Right cardiac atrium (tissue), 5 donors: Measurements from ENCODE around the gene TMEM255A. TPM values are rescaled to one million over a fixed set of nuclear protein-coding genes. Genes with fewer than 3 reads are reported as not detected.

Experiments
- ATAC-seq, 2 donors: fragments of 200-7000 bp; cut with Tn5 transposase; one replicate each; pipeline versions ENCODE4 v1.8.0 to v1.9.1; 2020; ENCODE audit warnings: moderate library complexity in 2 of 2, mild to moderate bottlenecking in 1 of 2
- DNase-seq, 3 donors: peaks; one replicate each; pipeline ENCODE4 v3.0.0-alpha.2; 2020
- H3K27ac ChIP-seq: one replicate; pipeline ENCODE4 v1.5.1; 2013; ENCODE audit warnings: mild to moderate bottlenecking, low read length, control low read depth, moderate library complexity
- H3K27me3 ChIP-seq: one replicate; pipeline ENCODE4 v1.6.1; 2013; ENCODE audit not compliant: control insufficient read depth, insufficient read depth
- H3K4me1 ChIP-seq: one replicate; pipeline ENCODE4 v1.6.1; 2013; ENCODE audit warnings: low read length; ENCODE audit not compliant: control insufficient read depth, insufficient read depth
- H3K4me3 ChIP-seq: one replicate; pipeline ENCODE4 v1.5.1; 2013; ENCODE audit warnings: low read length, control low read depth
- H3K9me3 ChIP-seq: one replicate; pipeline ENCODE4 v1.6.1; 2013; ENCODE audit warnings: low read length; ENCODE audit not compliant: control insufficient read depth
- WGBS: extraction: QIAGEN DNeasy Blood & Tissue Kit; methylation state at CpG from one replicate; pipeline ENCODE4 v1.1.7; 2013; 5-methylcytosine and 5-hydroxymethylcytosine counted together
- intact Hi-C, 4 donors: fragments of 100-400 bp; cut with DNase I; formaldehyde crosslinking; loops; one replicate each; pipeline versions ENCODE4 v1.11.0 to v1.14.0; 2022 to 2023
- polyA plus RNA-seq: library from polyadenylated mRNA; stranded (reverse); fragments of 200-250 nt; gene quantifications from one replicate; pipeline ENCODE4 v1.2.3, GENCODE V29; 2013
- total RNA-seq, 4 donors: library from RNA; stranded (reverse); fragmentation: NEBNext Ultra II Directional; extraction: Animal tissue kit (Norgen Biotek cat#: 25700); gene quantifications; one replicate each; pipeline ENCODE4 v1.2.1, GENCODE V29; 2021
- donor health status: healthy with polysubstance abuse.
- donor health status: DM: no; HTN: yes; CAD: no.
- donor health status: DM: no; HTN: no; CAD: no.
- donor health status: DM: no; HTN: yes; CAD: no; lungs with severe emphysema.
- donor health status: DM: yes; HTN: yes; CAD: no.

The TMEM255A gene
- total and polyA plus RNA-seq, 5 donors, result 0.48 to 1.1 (median 0.63) TPM

GRCh38 chrX:120262859-120263708 lies 48.2 kb downstream of the TMEM255A start:
- DNase-seq (no peak), ATAC-seq (no peak)
- no peaks in the 10 kb centered on the region for H3K9me3 ChIP-seq
- intact Hi-C loops, result no loop called here
- H3K4me1 ChIP-seq, result no peaks in the 10 kb centered on the region
- 77% methylated on average over 8 of the region's 8 CpGs for WGBS
- no peak overlapping the region for H3K4me3 ChIP-seq
- no peak overlapping the region for H3K27ac ChIP-seq
- no peaks in the 10 kb centered on the region for H3K27me3 ChIP-seq

GRCh38 chrX:120260369-120260768 lies 50.9 kb downstream of the TMEM255A start:
- 63% methylated on average over 3 of the region's 3 CpGs for WGBS
- Histone ChIP-seq H3K4me3 (no peak overlapping the region), H3K9me3 (no peaks in the 10 kb centered on the region), H3K4me1 (no peaks in the 10 kb centered on the region), H3K27me3 (no peaks in the 10 kb centered on the region), H3K27ac (no peak overlapping the region)
- no peak for ATAC-seq
- intact Hi-C loops, result no loop called here
- DNase-seq, result no peak

- H3K4me1 ChIP-seq, result no peaks in the 10 kb centered on the region
- H3K27ac ChIP-seq, result no peak overlapping the region
- ATAC-seq, result no peak
- no peaks in the 10 kb centered on the region for H3K9me3 ChIP-seq
- DNase-seq, result no peak
- 83% methylated on average over 6 of the region's 6 CpGs for WGBS
- H3K27me3 ChIP-seq, result no peaks in the 10 kb centered on the region
- H3K4me3 ChIP-seq, result no peak overlapping the region
- intact Hi-C loops, result no loop called here
Observed at GRCh38 chrX:120253784-120254183, 57.5 kb downstream of the TMEM255A start.

GRCh38 chrX:120251471-120252011 lies 59.7 kb downstream of the TMEM255A start:
- Histone ChIP-seq H3K9me3 (no peaks in the 10 kb centered on the region), H3K27ac (peak overlapping the region; percentile 89), H3K27me3 (no peaks in the 10 kb centered on the region), H3K4me3 (peak overlapping the region; percentile 77), H3K4me1 (no peaks in the 10 kb centered on the region)
- DNase-seq (peak; percentile 20 to 58 (median 44)), ATAC-seq (peak; percentile 40 to 50)
- intact Hi-C loops, result no loop called here
- WGBS, result under 1% methylated on average over 28 of the region's 28 CpGs

- intact Hi-C loops, result no loop called here
- under 1% methylated on average over 75 of the region's 75 CpGs for WGBS
- DNase-seq, result peak; percentile 92 to 96 (median 95)
Observed at GRCh38 chrX:120250522-120251271, 60.6 kb downstream of the TMEM255A start, which contains the start of gene ZBTB33. ZBTB33 (plus strand) TSS chrX:120250812; CDS start chrX:120253416, 2,604 bp downstream.

GRCh38 chrX:120244735-120245498 lies 66.3 kb downstream of the TMEM255A start:
- intact Hi-C loops, result no loop called here
- Histone ChIP-seq H3K27ac (peak overlapping the region; percentile 98), H3K27me3 (no peaks in the 10 kb centered on the region), H3K4me1 (no peaks in the 10 kb centered on the region), H3K4me3 (peak overlapping the region; percentile 96), H3K9me3 (no peaks in the 10 kb centered on the region)
- DNase-seq (peak; percentile 69 to 87 (median 84)), ATAC-seq (peak; percentile 85 to 88)
- under 1% methylated on average over 42 of the region's 43 CpGs for WGBS

More at GRCh38 chrX:120250522-120251271, 60.6 kb downstream of the TMEM255A start, which contains the start of gene ZBTB33:
- H3K27me3 ChIP-seq, result no peaks in the 10 kb centered on the region
- peak within 1 kb of the TSS; percentile 89 for H3K27ac ChIP-seq
- peak; percentile 99 for ATAC-seq
- H3K9me3 ChIP-seq, result no peaks in the 10 kb centered on the region
- peak within 1 kb of the TSS; percentile 77 for H3K4me3 ChIP-seq
- no peaks in the 10 kb centered on the region for H3K4me1 ChIP-seq

- Histone ChIP-seq H3K4me1 (no peaks in the 10 kb centered on the region), H3K27ac (peak overlapping the region; percentile 98), H3K9me3 (no peaks in the 10 kb centered on the region), H3K4me3 (peak overlapping the region; percentile 96), H3K27me3 (no peaks in the 10 kb centered on the region)
- intact Hi-C loops, result no loop called here
- WGBS, result under 1% methylated on average over 16 of the region's 16 CpGs
- DNase-seq (peak in 1 of 3 donors; percentile 16), ATAC-seq (peak in 1 of 2 donors; percentile 17)
Observed at GRCh38 chrX:120244395-120244734, 66.9 kb downstream of the TMEM255A start.

- Histone ChIP-seq H3K27me3 (no peaks in the 10 kb centered on the region), H3K4me1 (no peaks in the 10 kb centered on the region), H3K9me3 (no peaks in the 10 kb centered on the region), H3K4me3 (no peak overlapping the region), H3K27ac (no peak overlapping the region)
- DNase-seq (no peak), ATAC-seq (no peak)
- 84% methylated on average over 5 of the region's 5 CpGs for WGBS
- intact Hi-C loops, result no loop called here
Observed at GRCh38 chrX:120242813-120243212, 68.4 kb downstream of the TMEM255A start.

GRCh38 chrX:120238933-120239332 lies 72.3 kb downstream of the TMEM255A start:
- Histone ChIP-seq H3K4me3 (no peak overlapping the region), H3K9me3 (no peaks in the 10 kb centered on the region), H3K27ac (no peak overlapping the region), H3K4me1 (no peaks in the 10 kb centered on the region), H3K27me3 (no peaks in the 10 kb centered on the region)
- intact Hi-C loops, result no loop called here
- 95% methylated on average over 4 of the region's 4 CpGs for WGBS
- ATAC-seq, result no peak
- no peak for DNase-seq

GRCh38 chrX:120236687-120237479 lies 74.4 kb downstream of the TMEM255A start:
- Histone ChIP-seq H3K4me3 (no peak overlapping the region), H3K27me3 (no peaks in the 10 kb centered on the region), H3K9me3 (no peaks in the 10 kb centered on the region), H3K27ac (no peak overlapping the region), H3K4me1 (no peaks in the 10 kb centered on the region)
- intact Hi-C loops, result no loop called here
- ATAC-seq (no peak), DNase-seq (no peak)
- WGBS, result 95% methylated on average over 3 of the region's 3 CpGs
